H1 (cell line): Measurements from ENCODE around the gene SUGP1. TPM values are rescaled to one million over a fixed set of nuclear protein-coding genes. Genes with fewer than 3 reads are reported as not detected.

Experiments
- TAF1 ChIP-seq: IDR thresholded peaks from 2 replicates; pipeline ENCODE4 v1.6.1; 2011; ENCODE audit warnings: mild to moderate bottlenecking, low read depth, low read length
- polyA plus RNA-seq, 7 experiments: library from polyadenylated mRNA; depleted of rRNA in 3 of 7; stranded (reverse) in 5 of 7; unstranded in 2 of 7; fragments of >200 nt in 5 of 7; fragments of 200-250 nt in 2 of 7; gene quantifications; 1 replicate in 5 of 7; 2 replicates in 1 of 7; 4 replicates in 1 of 7; pipeline versions ENCODE4 v1.2.1 to v1.2.3, GENCODE V29; 2011 to 2013; ENCODE audit warnings: missing spikeins in 2 of 7, mixed read lengths in 2 of 7
- total RNA-seq: library from RNA; stranded (reverse); fragmentation: NEBNext Ultra II Directional; extraction: Animal tissue kit (Norgen Biotek cat#: 25700); gene quantifications from 2 replicates; pipeline ENCODE4 v1.2.1, GENCODE V29; 2021

SUGP1 gene
- total and polyA plus RNA-seq, 2 of the 8 experiments (the other 6 are each of a cell fraction or from before 2014, with no cell fraction given): 38.5 to 65.2 TPM

- TF ChIP-seq TAF1: no peak
Observed at GRCh38 chr19:19276386-19276785, 43.9 kb downstream of the SUGP1 start (continued).
